MV-4-11 (cell line): Measurements from ENCODE around the gene AOC1.

Source experiments
- DNase-seq: peaks from one replicate; lab custom pipeline; 2025; lab: John Stamatoyannopoulos, UW

AOC1 gene

DNA sequence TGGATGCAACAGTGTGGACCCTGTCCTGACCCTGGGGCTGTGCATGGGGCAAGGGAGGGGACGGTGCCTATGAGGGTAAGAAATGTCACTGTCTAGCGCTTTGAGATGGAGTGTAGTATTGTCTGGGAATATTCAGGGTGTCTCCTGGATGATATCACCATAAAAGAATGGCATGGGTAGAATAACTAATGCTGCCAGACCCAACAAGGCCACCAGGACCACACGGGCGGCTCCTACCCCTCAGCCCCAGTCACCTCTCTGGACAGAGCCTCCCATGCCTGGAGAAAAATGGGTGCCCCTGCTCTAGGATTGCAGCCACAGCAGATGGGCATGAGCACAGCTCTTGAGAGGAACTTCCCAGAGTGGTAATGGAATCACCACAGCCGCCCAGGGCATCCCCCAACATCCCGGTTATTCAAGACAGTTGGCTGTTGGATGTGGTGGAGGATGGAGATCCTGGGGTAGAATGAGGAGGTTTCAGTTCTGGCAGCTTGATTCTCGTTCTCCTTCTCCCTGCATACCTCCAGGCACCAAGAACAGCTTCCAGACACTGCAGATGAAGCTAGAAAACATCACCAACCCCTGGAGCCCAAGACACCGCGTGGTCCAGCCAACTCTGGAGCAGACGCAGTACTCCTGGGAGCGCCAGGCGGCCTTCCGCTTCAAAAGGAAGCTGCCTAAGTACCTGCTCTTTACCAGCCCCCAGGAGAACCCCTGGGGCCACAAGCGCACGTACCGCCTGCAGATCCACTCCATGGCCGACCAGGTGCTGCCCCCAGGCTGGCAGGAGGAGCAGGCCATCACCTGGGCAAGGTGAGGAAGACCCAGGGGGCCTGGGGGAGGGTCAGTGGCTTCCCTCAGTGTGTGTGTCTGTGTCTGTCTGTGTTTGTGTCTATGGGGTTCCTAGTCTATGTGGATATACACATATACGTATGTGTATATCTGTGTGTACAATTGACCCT, 6.2 kb downstream of the AOC1 start:
- DNase-seq: no peak

DNA sequence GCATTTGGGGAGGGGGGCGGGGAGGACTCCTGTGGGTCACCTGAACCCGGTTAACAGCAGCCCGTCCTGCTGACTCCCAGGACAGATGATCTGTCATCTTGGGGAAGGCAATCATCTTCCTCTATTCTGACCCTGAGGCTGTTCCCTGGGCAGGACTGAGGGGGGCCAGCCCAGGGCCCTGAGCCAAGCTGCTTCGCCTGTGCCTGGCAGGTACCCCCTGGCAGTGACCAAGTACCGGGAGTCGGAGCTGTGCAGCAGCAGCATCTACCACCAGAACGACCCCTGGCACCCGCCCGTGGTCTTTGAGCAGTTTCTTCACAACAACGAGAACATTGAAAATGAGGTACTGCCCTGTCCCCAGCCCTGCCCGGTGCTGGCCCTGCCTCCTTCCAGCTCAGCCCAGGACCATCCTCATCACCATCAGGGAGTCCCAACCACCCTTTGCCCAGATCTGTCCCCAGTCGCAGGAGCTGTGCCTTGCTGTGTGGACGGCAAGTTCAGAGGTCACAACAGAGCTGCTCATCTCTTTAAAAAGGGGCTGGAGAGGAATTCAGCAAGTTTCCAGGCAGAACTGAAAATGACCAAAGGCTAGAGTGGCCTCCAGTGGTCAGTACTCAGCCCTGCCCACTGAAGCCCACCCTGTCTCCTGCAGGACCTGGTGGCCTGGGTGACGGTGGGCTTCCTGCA, 8.1 kb downstream of the AOC1 start:
- DNase-seq: no peak

DNA sequence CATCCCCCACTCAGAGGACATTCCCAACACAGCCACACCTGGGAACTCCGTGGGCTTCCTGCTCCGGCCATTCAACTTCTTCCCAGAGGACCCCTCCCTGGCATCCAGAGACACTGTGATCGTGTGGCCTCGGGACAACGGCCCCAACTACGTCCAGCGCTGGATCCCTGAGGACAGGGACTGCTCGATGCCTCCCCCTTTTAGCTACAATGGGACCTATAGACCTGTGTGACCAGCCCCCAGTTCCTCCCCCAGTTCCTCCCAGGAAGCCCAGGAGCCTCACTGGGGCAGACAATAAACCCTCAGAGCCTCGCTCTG, 8.6 kb downstream of the AOC1 start:
- DNase-seq: no peak

DNA sequence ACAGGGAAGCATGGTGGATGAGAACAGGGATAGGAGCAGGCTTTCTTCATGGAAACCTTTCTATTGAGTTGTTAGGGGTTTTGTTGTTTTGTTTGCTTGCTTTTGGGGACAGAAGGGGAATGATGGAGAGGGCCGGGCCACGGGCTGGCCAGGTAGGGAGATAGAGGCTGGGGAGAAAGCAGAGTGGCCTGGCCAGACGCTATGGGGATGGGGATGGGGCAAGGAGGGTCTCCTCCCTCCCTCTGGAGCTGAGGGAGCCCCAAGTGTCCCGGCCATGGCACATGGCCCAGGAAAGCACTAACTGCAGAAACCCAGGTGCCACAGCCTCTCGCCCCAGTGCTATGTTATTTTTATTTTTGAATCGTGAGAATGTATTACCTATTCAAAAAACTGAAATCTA, 10.0 kb downstream of the AOC1 start:
- no peak for DNase-seq

DNA sequence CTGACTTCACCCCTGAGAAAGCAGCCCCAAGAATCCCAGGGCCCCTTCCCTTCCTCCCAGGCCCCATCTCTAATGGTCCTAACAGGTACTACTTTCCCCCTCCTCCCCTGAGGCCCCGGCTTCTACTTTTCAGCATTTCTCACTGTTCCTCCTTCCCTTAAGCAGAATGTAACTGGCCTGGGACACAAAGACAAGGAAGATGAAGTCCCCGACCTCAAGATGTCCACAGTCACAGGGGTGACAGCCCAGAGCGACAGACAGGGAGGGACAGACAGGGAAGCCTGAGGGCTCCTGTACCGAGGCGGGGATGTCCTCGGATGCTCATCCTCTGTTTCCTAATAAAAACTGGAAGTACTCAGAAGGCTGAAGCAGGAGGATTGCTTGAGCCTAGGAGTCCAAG, 11.6 kb downstream of the AOC1 start:
- DNase-seq: no peak

DNA sequence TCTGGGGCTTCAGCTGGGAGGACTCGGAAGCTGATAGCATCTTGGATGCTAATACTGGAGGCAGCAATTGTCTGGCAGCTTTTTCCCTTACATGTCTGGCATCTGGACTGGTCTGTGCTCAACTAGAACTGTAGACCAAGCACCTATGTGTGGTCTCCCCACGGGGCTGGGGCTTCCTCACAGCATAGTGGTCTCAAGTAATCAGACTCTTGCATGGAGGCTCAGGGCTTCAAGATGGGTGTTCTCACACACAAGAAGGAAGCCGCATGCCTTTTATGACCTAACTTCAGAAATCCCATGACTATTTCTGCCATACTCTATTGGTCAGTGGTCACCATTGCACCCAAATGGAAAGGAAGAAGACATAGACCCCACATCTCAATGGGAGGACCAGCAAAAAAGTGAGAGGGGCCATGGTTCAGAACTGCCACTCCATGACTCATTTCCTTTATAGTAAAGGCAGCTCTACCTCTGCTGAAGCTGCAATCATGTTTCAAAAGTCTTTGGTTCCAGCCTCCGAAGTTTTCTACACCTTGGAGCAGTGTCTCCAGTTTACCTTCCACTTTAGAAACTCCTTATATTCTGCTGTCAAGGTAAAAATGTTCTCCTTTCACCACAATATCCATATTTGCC, 14.7 kb downstream of the AOC1 start:
- DNase-seq: no peak

DNA sequence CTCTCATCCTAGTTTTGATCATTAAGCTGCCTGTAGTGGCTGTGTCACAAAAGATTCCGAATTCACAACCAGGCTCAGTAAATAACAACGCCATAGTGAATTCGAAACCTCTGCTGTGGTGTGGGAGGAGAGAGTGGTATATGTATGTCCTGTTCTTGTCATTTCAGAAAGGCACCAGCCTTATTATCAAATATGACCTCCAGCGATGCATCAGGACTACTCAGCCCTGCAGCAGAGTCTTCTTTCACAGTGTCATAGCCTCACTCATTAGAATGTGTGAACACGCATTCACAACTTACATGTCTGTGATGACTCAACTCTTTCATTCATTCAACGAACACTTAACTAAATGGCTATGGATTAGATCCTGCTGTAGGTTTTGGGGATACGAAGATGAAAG, 15.3 kb downstream of the AOC1 start:
- no peak for DNase-seq

DNA sequence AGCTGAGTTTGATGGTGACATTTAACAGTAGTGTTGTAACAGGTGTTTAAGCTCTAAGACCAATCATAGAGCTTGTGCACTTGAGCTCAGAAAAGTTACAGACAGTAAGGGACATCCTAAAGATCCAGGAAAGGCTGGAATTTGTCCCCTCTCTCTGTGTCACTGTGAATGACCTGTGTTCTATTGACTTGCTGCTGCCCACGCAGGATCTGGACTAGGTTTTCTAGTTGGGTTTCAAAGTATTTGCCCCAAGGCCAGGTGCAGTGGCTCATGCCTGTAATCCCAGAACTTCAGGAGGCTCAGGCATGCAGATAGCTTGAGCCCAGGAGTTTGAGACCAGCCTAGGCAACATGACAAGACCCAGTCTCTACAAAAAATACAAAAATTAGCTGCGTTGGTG, 17.1 kb downstream of the AOC1 start:
- no peak for DNase-seq

DNA sequence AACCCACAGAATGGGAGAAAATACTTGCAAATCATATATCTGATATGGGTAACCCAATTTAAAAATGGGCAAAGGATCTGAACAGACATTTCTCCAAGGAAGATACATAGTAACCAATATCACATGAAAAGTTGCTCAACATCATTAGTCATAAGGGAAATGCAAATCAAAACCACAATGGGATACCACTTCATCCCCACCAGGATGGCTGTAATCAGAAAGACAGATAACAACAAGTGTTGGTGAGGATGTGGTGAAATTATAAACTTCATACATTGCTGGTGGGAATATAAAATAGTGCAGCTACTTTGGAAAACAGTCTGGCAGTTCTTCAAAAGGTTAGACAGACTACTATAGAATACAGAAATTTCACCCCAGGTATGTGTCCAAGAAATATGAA, 19.3 kb downstream of the AOC1 start:
- peak; percentile 32 for DNase-seq

DNA sequence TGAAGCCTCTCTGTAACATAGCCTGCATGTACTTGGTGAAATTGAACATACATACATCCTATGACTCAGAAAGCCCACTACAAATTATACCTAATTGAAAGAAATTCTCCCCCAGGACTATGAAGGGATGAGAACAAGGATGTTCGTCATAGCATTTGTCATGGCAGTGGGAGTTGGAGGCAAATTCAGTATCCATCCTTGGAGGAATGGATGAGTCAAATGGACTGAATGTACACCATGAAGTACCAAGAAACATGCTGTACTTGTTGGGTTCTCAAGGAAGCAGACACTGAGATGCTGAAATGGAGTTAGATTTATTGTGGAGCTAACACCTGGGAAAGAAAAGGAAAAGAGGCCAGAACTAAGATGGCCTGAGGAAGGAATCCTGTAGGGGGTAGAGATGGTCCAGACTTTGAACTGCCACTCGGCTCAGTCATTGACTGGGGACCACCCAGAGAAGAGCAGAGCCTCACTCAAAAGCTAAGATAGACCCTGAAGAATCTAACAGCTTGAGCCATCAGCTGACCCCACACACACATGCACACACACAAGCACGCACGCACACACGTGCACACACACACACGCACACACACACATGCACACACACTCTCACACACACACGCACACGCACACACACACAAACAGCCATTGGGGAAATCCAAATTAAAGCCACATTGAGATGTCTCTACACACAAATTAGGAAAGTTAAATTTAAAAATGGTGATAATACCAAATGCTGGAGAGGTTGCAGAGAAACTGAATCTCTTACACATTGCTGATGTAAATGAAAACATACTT, 22.3 kb downstream of the AOC1 start:
- DNase-seq: no peak

DNA sequence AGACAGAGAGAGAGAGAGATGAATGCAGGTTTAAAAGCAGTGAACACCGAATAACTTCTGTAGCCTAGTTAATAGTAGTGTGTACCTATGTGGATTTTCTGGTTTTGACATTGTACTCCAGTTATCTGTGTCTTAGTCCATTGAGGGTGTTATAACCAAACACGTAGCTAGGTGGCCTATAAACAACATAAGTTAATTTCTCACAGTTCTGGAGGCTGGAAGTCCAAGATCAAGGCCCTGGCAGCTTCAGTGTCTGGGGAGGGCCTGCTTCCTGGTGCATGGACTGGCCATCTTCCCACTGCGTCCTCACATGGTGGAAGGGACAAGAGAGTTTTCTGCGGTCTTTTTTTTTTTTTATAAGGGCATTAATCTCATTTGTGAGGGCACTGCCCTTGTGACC, 23.5 kb downstream of the AOC1 start:
- peak; percentile 3 for DNase-seq

DNA sequence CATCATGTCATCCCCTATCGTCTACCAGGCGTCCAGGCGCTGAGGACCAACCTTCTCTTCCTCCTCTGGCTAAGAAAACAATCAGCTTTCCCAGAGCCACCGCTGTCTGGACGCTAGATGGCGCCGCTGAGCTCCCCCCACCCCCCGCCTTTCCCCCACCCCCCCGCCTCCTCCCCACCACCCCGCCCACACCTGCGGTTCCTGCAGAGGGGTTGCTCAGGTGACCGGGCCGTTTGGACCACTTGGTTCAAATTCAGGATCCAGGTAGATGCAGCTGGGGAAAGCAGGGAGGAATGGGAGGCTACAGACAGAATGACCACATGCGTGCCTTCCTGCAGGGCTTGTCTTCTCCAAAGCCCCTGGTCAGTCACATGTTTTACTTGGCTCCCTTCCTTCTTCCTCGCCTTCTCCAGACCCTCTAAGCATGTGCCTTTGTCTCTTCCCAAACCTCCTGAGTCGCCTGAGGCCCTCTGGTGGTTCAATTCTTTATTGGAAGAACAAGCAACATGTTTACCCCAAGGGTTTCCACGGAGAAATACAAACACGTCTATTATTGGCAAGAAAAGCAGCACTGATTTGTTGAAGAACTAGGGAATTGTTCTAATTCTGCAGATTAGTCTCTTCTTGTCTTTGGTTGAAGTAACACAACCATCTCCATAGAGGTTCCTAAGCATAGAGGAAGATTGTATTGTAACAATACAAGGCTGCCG, 24.7 kb downstream of the AOC1 start:
- peak; percentile 63 for DNase-seq

DNA sequence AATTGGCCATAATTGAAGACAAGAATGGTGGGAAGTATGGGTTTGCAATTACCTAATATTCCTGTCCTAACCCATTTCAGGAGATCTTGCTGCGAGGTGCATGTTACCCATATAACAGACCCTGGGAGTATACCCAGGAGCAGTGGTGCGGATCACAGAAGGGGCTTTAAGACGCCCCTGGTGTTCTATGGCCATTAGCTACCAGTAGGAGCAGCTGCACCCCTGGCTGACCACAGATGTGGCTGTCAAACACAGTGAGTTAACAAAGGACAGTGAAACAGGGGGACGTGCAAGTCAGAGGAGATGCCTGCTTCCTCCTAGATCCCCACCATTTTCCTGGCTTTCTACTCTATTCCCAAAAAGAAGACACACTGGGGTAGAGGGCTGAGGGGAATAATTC, 25.2 kb downstream of the AOC1 start:
- DNase-seq: no peak

DNA sequence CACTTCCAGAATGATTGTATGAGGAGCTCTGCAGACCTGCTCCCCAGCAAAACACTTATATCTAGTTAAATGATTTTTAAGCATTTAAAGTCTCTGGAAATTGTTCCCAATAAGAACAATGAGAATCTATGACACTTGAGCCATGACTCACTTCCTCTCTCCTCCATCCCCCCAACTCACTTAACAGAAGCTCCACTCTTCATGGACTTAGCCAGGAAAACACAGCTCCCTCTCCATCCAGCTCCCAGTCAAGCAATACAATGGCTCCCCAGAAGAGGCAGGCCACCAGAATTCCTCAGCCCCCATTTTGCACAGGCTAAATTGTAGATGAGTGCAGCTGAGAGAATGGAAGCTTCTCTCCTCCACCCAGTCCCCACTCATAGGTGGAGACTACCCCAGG, 27.0 kb downstream of the AOC1 start:
- DNase-seq: no peak

DNA sequence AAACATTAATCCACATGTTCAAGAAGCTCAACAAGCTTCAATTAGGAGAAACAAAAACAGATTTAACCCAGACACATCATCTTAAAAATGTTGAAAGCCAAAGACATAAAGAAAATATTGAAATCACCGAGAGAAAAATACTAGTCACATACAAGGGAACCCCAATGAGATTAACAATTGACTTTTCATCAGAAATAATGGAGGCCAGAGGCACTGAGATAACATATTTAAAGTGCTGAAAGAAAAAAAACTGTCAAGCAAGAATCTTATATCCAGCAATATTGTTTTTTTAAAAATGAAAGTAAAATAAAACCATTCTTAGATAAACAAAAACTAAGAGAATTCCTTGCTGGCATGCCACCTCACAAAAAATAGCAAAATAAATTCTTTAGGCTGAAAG, 28.9 kb downstream of the AOC1 start:
- DNase-seq: no peak

DNA sequence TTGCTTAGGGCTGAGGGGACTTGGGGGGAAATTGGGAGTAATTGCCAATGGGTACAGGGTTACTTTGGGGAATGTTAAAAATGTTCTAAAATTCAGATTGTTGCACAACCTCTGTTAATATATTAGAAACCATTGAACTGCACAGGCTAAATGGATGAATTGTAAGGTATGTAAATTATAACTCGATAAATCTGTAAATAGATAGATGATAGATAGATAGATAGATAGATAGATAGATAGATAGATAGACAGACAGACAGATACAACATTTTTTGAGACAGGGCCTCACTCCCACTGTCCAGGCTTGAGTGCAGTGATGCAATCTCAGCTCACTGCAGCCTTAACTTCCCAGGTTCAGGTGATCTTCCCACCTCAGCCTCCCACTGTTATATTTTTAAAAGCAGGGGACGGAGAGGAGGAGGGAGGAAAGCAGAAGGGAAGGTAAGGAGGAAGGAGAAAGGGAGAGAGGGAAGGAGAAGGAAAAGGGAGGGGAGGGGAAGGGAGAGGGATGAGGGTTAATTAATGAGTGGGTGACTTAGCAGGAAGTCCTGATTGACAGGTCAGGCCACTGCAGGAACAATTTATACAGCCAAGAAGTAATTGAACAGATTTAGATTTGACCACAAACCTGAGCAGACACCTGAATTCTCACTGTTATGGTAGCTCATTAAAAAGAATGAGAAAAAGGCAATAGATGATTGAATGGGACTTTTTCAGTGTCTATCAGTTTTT, 38.7 kb downstream of the AOC1 start:
- no peak for DNase-seq

DNA sequence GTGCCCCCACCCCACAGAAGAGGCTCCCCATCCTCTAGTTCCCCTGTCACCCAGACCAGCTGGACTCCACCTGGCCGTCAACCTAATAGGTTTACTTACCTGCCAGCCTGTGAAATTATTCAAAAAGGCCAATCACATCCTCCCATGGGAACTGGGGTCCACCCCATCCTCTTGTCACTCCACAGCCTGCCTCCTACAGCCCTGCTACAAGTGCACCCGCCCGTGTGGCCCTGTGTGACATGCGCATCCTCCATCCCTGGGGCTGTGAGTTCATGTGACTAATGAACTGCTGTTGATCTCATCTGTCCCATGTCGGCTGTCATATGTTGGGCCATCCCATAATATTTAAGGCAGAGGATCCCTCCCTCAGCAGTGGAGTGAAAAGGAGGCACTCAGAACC, 39.4 kb downstream of the AOC1 start:
- DNase-seq: no peak

DNA sequence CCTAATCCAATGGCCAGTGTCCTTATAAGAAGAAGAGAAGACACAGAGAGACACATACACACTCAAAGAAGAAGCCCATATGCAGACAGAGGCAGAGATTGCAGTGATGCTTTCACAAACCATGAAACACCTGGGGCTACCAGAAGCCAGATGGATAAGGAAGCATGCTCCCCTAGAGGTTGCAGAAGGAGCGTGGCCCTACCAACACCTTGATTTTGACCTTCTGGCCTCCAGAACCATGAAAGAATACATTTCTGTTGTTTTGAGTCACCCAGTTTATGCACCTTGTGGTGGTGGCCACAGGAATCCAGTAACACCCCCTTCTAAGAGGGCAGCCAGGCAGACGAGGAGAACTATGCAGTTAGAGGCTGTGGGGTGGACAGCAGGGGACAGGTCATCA, 43.5 kb downstream of the AOC1 start:
- DNase-seq: no peak

DNA sequence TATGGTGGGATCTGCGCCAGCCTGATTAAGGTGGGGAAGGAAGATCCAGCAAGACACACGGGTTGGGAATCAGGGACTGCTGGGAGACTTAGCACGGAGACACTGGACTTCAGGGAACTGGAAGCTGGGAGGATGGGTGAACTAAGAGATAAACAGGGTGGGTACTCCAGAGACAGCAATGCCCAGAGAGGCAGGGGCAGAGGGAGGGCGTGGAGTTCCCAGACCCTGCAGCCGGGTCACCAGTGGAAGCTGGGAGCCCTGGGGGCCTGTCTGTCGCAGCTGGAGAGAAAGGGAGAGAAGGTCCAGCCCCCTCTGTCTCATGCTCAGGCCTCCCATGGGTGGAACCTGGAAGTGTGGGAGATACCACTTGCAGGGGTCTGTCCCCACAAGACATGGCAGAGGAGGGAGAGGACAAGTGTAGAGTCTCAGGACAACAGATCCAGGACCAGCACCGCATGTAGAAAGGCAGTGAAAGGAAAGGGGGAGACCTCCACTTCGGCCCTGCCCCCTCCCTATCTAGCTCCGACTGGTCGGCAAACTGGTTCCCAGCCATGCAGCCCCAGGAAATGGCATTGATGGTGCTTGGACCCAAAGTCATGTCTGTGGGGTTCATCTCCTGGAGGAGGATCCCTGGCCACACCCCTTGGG, 44.4 kb downstream of the AOC1 start:
- no peak for DNase-seq
